HG03460 (cell line): ENCODE data around the gene PUS3.
"Not testable (repeated sequence)": the region's sequence is repeated elsewhere in the genome, so short reads cannot be mapped to it uniquely, and the experiment has no call there.

Experiments used
- ATAC-seq: cut with Tn5 transposase; IDR thresholded peaks from one replicate; pipeline ENCODE4 v1.9.1; 2021; ENCODE audit not compliant: unreplicated experiment

The PUS3 gene

GRCh38 chr11:125921042-125921441, 18.0 kb upstream of the PUS3 start:
- ATAC-seq = no peak

- ATAC-seq = no peak
These were observed 15.3 kb upstream of the PUS3 start for GRCh38 chr11:125918140-125918840.

- no peak for ATAC-seq
These were observed 13.8 kb upstream of the PUS3 start for GRCh38 chr11:125916683-125917347.

DNA sequence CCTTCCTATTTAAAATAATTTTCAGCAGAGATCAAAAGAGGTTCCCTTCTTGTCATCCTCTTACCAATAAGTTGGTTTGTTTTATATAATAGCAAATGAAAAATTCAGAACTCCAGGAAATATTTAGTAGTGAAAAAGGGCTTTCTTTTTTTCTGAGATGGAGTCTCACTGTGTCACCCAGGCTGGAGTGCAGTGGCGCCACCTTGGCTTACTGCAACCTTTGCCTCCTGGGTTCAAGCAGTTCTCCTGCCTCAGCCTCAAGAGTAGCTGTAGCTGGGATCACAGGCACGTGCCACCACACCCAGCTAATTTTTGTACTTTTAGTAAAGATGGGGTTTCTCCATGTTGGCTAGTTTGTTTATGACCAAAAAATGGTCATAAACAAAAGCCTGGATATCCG, 11.6 kb upstream of the PUS3 start:
- ATAC-seq = not testable (repeated sequence)

GRCh38 chr11:125910226-125910849, 7.3 kb upstream of the PUS3 start:
- ATAC-seq = no peak

DNA sequence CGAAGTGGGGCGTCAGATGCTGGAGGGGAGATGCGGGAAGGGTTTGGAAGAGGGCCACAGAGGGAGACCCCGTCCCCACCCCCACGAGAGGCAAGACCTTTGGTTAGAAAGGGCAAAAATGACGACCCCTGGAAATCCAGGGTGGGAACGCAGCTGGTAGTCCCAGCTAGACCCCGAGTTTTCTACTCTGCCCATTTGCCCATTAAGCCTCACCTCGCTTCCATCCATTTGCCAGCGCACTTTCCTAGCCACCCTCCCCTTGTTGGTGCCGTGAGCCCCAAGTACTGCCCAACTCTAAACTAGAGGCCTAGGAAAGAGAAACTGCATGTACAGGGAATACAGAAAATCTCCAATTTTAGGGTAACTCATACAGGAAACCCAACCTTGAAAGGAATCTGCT, 1.7 kb upstream of the PUS3 start:
- no peak for ATAC-seq

DNA sequence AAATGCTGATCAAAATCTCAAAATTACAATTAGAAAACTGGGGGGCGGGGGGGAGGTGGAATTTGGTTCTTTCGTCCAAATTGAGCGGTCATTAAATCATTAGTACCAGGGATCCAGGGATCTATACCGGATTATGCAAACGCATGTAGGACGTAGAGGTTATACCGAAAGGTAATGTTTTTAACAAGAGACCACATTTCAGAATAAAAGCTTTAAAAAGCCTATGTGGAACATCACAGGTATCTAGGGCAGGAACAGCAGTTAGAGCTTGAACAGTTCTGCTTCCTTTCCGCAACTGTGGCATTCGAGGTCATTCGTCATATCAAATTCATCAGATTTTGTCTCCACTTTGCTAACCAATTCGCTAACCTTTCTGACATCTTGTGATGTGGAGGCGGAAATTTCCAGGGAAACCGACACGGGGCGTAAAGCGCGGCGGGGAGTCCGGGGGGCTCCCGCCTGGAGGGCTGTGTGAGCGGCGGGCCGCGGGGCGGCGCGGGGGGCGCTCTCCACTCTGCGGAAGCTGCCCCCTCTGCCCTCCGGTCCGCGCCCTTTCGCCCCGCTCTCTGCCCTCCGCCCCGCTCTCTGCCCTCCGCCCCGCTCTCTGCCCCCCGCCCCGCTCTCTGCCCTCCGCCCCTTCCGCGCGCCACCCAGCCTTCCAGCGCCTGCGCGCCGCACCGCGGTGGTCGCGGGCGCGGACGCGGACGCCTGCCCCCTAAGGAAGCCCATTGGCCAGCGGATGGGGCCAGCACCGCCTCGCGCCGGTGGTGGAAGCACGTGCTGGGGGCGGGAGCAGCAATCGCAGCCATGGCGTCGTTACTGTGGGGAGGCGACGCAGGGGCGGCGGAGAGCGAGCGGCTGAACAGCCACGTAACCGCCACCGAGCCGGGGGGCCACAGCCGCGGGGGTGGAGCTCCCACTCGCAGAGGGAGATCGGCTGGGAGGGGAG, 979 bp upstream of the PUS3 start, which contains the start of gene DDX25:
TSS of gene DDX25 (plus strand) at position 798 of the 949 bp plus-strand sequence. CDS start at position 808, 10 bp downstream.
- ATAC-seq = no peak

GRCh38 chr11:125902277-125902926, 604 bp downstream of the PUS3 start:
- no peak for ATAC-seq

DNA sequence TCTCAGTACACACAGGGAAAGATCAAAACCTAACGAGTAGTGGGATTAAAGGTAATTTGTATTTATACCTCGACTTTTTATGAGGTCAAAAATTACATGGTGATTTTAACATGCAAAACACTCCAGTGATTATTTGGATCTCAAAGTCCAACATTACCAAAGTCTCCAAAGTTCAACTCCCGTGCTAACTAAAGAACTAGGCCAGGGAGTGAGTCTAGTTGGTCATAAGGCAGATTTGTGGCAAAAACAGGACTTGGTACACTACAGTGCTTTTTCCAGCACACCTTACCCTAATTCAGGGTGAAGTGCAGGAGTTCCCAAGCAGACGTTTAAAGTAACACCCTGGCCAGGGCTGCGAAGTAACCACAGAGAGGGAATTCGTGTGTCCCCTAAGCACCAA, 1.1 kb downstream of the PUS3 start:
- no peak for ATAC-seq

- ATAC-seq = no peak
These were observed 10.0 kb downstream of the PUS3 start for GRCh38 chr11:125892994-125893393.

- ATAC-seq = no peak
These were observed 10.9 kb downstream of the PUS3 start for GRCh38 chr11:125892071-125892470.

GRCh38 chr11:125890447-125891100, 12.4 kb downstream of the PUS3 start:
- no peak for ATAC-seq

- ATAC-seq = peak; percentile 81
These were observed 15.4 kb downstream of the PUS3 start, which contains the start of gene HYLS1 for GRCh38 chr11:125887373-125888324. TSS of gene HYLS1 (plus strand) at chr11:125887668. CDS start at chr11:125899369, 11,701 bp downstream.

DNA sequence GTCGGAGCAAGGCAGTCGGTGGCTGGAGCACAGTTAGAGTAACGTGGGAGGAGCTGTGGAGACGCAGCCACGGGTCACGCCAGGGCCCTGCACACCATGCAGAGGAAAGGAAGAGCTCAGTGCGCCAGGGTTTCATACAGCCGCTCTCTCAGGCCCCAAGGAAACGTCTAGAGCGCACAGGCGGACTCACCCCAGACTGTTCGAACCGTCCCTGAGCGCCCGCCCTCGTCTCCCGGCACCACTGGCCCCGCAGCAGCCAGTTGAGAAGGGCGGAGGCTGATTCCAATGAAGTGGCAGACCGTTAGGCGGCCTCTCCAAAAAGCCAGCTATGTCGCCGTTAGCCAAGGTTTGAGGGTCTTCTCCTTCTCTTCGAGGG, 16.0 kb downstream of the PUS3 start:
- ATAC-seq = peak; percentile 20

- no peak for ATAC-seq
These were observed 19.6 kb downstream of the PUS3 start for GRCh38 chr11:125883375-125883774.

GRCh38 chr11:125881291-125881690, 21.7 kb downstream of the PUS3 start:
- ATAC-seq = no peak

GRCh38 chr11:125874556-125875124, 28.4 kb downstream of the PUS3 start:
- peak; percentile 84 for ATAC-seq

- no peak for ATAC-seq
These were observed 29.0 kb downstream of the PUS3 start for GRCh38 chr11:125873881-125874555.
